IMR-90 (cell line): ENCODE results near the gene ARAP2.

ENCODE experiments used
- BHLHE40 ChIP-seq: fragments of 150-350 bp; IDR thresholded peaks from 2 replicates; pipeline ENCODE4 v1.6.1; 2016; ENCODE audit warnings: mild to moderate bottlenecking, low read depth, low read length
- CEBPB ChIP-seq: IDR thresholded peaks from 2 replicates; pipeline ENCODE4 v1.6.1; 2012; ENCODE audit warnings: low read depth, low read length, improper control_type of control experiment
- CHD1 ChIP-seq: IDR thresholded peaks from 2 replicates; pipeline ENCODE4 v1.6.1; 2012; ENCODE audit warnings: low read depth, low read length, improper control_type of control experiment
- MAFK ChIP-seq: IDR thresholded peaks from 2 replicates; pipeline ENCODE4 v1.6.1; 2012; ENCODE audit warnings: low read depth, low read length, improper control_type of control experiment
- MAZ ChIP-seq: IDR thresholded peaks from 2 replicates; pipeline ENCODE4 v1.6.1; 2012; ENCODE audit warnings: low read depth, mild to moderate bottlenecking, low read length, improper control_type of control experiment, moderate library complexity, borderline replicate concordance
- MXI1 ChIP-seq: IDR thresholded peaks from 2 replicates; pipeline ENCODE4 v1.6.1; 2012; ENCODE audit warnings: low read depth, mild to moderate bottlenecking, low read length, moderate library complexity, borderline replicate concordance
- POLR2A ChIP-seq: IDR thresholded peaks from 2 replicates; pipeline ENCODE4 v1.6.1; 2012; ENCODE audit warnings: mild to moderate bottlenecking, low read depth, low read length
- RAD21 ChIP-seq: IDR thresholded peaks from 2 replicates; pipeline ENCODE4 v1.6.1; 2012; ENCODE audit warnings: low read length, improper control_type of control experiment
- RCOR1 ChIP-seq: IDR thresholded peaks from 2 replicates; pipeline ENCODE4 v1.6.1; 2012; ENCODE audit warnings: mild to moderate bottlenecking, low read length, improper control_type of control experiment; ENCODE audit not compliant: insufficient replicate concordance
- RFX5 ChIP-seq: IDR thresholded peaks from 2 replicates; pipeline ENCODE4 v1.8.0; 2012; ENCODE audit warnings: low read depth, mild to moderate bottlenecking, low read length, moderate library complexity
- SMC3 ChIP-seq: fragments of 150-350 bp; IDR thresholded peaks from 2 replicates; pipeline ENCODE4 v1.6.1; 2016; ENCODE audit warnings: low read depth, mild to moderate bottlenecking, antibody characterized with exemption, low read length, moderate library complexity
- TF ChIP-seq, protein P1 (sequence below): conservative IDR thresholded peaks from 2 replicates; pipeline ENCODE4 v1.5.1; 2012; ENCODE audit warnings: mild to moderate bottlenecking, low read depth, low read length, improper control_type of control experiment
- TF ChIP-seq, protein P2 (sequence below): fragments of 150-350 bp; IDR thresholded peaks from 2 replicates; pipeline ENCODE4 v1.6.1; 2017; ENCODE audit warnings: mild to moderate bottlenecking, antibody characterized with exemption, low read length, low read depth

DNA sequence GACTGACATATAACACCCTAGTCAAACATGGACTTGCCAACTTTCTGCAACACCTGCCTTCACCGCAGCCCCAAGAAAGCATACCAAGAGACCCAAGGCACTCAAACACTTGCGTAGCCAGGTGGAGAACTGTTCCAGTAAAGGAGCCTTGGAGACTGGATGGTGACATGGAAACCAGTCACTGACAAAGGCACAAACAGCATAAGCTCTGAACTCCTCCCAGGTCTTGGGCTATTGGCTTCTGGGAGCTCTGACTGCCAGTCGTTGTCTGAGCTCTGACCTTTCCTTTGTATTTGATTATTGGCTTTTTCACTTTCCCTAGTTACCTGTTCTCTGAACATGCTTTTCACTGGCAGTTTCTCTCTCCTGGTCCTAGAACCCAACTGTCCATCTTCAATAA lies 38.3 kb downstream of the ARAP2 start:
- TF ChIP-seq, protein P1, sequence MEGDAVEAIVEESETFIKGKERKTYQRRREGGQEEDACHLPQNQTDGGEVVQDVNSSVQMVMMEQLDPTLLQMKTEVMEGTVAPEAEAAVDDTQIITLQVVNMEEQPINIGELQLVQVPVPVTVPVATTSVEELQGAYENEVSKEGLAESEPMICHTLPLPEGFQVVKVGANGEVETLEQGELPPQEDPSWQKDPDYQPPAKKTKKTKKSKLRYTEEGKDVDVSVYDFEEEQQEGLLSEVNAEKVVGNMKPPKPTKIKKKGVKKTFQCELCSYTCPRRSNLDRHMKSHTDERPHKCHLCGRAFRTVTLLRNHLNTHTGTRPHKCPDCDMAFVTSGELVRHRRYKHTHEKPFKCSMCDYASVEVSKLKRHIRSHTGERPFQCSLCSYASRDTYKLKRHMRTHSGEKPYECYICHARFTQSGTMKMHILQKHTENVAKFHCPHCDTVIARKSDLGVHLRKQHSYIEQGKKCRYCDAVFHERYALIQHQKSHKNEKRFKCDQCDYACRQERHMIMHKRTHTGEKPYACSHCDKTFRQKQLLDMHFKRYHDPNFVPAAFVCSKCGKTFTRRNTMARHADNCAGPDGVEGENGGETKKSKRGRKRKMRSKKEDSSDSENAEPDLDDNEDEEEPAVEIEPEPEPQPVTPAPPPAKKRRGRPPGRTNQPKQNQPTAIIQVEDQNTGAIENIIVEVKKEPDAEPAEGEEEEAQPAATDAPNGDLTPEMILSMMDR = no peak
- no peak for TF ChIP-seq SMC3
- no peak for TF ChIP-seq MAFK
- no peak for TF ChIP-seq RFX5
- no peak for TF ChIP-seq MXI1
- no peak for TF ChIP-seq POLR2A
- TF ChIP-seq CEBPB = no peak
- no peak for TF ChIP-seq MAZ
- no peak for TF ChIP-seq RAD21
- no peak for TF ChIP-seq RCOR1
- TF ChIP-seq, protein P2, sequence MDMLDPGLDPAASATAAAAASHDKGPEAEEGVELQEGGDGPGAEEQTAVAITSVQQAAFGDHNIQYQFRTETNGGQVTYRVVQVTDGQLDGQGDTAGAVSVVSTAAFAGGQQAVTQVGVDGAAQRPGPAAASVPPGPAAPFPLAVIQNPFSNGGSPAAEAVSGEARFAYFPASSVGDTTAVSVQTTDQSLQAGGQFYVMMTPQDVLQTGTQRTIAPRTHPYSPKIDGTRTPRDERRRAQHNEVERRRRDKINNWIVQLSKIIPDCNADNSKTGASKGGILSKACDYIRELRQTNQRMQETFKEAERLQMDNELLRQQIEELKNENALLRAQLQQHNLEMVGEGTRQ = no peak
- TF ChIP-seq BHLHE40 = no peak
- no peak for TF ChIP-seq CHD1
